Hematopoietic multipotent progenitor cell treated with erythropoietin and hydrocortisone succinate and interleukin-3 and kit ligand, for 15 days (in vitro differentiated cells): ENCODE data around the gene USP47.
A peak's percentile ranks its signal among the peaks of the same experiment; 100 is the strongest.

Experiments used
- DNase-seq: peaks from one replicate; pipeline ENCODE4 v3.0.0-alpha.2; 2015; ENCODE audit warnings: low spot score

Gene USP47

GRCh38 chr11:11967669-11968510 is 126.1 kb downstream of the USP47 start:
- DNase-seq, result no peak

DNA sequence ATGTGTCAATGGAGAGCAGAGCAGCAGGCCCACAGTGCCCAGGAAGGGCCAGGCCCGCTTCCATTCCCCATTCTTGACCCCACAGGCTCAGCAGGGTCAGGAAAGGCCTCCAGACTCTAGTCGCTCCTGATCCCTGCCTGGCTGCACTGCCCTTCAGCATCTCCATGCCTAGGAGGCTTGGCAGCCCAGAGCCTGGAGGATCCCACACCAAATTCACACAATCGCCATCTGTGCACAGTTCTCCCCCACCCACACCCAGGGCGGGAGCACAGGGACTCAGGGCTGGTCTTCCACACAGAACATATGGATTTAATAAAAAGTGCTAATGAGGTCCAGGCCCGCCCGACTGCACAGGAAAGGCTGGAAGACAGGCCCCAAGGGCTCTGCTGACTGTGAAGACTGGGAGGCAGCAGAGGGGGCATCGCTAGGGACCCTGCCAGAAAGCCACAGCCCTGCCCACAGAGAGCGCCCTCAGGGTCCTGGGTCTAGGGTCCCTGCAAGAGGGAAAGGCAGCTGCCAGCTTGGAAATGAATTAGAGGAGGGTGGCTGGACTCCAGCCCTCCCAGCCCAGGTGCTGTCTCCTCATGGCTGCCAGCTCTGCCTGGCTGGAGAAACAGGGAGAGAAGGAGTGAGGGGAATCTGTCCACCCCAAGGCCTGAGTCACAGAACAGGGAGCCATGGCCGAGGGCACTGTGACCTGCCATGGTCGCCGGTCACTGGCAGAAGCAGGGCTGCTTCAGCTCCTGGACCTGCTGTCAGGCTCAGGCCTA is 126.9 kb downstream of the USP47 start:
- DNase-seq, result no peak

GRCh38 chr11:11969380-11970215 is 127.8 kb downstream of the USP47 start:
- DNase-seq, result no peak

GRCh38 chr11:11970556-11970955 is 128.8 kb downstream of the USP47 start:
- no peak for DNase-seq

GRCh38 chr11:11971906-11972547 is 130.3 kb downstream of the USP47 start:
- no peak for DNase-seq

DNA sequence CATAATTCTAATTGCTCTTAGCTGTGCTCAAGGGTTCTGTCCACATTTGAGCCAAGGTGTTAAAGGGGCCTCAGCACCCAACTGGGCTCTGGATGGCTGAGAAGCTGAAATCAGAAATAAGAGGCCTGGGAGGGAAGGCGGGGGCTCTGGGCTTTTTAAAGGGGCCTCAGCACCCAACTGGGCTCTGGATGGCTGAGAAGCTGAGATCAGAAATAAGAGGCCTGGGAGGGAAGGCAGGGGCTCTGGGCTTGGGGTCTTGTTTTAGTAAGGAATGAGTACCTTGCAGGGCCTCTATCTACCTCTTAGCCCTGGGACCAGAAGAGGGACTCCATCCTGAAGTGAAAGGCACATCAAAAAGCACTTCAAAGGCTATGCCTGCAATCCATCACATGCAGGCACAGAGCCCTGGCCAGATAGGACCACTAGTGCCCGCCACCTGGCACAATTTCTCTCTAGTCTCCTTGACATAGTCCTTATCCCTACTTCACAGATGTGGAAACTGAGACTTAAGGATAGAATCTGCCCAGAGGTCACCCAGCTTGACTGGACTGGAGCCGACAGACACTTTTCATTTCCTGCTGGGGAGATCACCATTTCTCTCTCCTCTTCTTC is 131.1 kb downstream of the USP47 start:
- no peak for DNase-seq

GRCh38 chr11:11973361-11973800 is 131.6 kb downstream of the USP47 start:
- no peak for DNase-seq

GRCh38 chr11:11973866-11974265 is 132.1 kb downstream of the USP47 start:
- DNase-seq, result no peak

DNA sequence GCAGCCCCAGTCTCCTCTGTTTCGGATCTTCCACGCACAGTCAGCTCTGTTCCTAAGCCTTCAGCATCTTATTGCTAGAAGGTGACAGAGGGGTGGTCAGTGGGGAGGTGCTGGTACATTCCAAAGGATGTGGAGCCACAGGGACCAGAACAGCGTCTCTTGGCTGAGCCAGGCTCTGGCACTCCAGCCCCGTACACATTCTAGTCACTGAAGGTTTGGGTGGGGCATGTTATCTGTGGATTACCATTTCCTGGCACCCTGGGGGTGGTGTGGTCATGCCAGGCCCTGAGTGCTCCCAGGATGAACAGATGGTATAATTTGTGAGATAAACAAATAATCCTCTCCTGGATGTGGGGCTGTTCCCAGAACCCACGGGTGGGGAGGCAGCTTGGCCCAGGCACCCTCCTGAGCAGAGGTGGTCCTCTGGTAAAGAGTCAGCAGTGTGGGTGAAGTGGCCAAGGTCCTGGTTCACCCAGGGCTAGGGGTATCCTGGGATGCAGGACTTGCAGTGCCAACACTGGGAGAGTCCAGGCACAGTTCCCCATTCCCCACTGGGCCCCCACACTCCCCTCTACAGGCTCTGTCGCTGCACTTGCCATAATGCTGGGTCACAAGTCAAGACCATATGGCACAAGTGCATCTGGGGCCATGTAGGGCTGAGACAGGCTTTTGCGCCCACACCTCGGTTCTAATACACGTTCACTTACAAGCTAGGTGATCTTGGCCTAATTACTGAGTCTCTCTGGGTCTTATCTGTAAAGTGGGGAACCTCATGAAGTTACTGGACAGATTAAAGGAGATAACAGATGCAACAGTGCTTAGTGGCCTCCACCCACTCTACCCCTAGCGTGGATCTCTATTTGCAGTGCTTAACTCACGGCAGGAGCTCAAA is 133.7 kb downstream of the USP47 start:
- peak; percentile 36 for DNase-seq

GRCh38 chr11:11976481-11977127 is 134.8 kb downstream of the USP47 start:
- no peak for DNase-seq

DNA sequence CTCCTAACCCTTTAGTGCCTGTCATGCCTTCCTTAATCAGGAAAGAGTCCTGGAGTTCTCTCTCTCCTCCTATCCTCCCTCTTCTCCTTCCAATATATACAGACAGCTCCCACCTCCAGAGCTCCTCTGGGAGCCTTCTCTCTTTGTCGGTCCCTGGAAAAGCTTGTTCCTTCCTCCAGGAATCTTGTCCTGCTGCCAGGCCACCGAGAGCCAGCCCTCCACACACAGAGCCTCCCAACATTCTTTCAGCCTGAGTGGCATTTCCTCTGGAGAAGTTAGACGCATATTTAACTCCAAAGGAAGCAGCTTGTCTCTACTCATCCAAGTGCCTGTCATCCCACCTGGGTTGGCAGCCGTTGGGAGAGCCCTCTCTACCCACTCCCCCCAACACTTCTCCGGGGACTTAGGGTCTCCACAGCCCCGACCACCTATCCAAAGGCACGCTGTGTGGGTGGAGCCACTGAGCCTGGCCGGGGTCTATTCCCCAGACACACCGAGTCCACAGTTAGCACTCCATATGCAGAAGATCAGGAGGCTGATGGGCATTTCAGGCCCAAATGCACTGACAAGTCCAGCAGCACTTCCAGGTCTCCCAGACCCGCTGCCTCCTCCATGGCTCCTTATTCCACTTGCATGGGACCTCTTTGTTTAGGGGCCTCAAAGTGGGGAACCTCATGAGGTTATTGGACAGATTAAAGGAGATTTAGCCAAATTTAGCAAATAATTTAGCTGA is 135.6 kb downstream of the USP47 start:
- no peak for DNase-seq

DNA sequence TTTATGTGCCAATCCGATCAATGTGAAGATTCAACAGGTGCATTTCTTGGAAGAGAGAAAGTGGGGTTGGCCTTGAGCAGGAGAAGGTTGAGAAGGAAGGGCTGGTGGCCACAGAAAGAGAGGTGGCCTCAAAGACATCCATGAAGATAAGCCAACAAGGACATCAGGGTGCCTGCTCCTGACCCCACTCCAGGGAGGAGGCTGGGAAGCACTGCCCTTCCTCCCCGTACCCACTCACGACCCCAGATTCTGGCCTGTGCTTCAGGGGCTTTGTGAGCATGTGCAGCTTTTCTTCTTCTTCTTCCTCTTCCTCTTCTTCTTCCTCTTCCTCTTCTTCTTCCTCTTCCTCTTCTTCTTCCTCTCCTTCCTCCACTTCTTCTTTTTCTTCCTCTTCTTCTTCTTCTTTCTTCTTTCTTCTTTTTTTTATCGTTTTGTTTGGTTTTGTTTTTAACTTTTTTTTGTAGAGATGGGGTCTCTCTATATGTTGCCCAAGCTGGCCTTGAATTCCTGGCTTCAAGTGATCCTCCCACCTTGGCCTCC is 136.4 kb downstream of the USP47 start:
- no peak for DNase-seq

- DNase-seq, result no peak
Observed at GRCh38 chr11:11978792-11979487, 137.2 kb downstream of the USP47 start.

GRCh38 chr11:11979488-11980117 is 137.8 kb downstream of the USP47 start:
- no peak for DNase-seq

DNA sequence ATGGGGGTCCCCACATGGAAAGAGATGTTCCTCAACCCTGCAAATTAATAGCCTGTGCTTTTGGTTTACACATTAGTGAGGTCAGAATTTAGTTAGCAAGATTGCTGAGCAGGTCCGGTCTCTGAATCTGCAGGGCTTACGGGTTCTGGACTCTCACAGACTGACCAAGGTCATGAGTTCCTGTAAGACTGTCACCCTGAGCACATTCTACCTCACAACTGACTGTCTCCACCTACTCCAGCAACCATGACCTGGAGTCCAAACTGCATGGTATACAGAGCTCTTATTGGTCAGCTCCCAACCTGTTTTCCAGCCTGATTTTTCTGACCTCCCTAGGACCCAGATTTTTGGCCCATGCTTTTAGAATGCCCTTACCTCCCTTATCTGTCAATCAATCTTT is 138.4 kb downstream of the USP47 start:
- DNase-seq, result no peak

- no peak for DNase-seq
Observed at GRCh38 chr11:11980841-11981308, 139.1 kb downstream of the USP47 start.

DNA sequence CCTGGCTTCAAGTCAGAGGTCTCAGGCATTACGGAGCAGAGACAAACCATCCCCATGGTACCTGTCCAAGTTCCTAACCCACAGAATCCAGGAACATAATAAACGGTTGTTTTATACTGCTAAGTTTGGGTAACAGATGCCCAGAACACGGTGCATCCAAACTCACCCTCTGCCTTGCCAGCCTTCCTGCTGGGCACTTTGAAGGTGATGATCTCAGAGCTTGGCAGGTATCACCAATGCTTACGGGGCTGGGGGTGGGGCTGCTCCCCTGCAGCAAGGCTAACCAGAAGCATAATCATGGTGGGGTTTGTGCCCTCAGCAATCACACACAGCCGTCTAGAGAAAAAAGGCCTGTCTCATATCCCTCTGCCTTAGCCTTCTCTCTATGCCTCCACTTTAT is 139.6 kb downstream of the USP47 start:
- DNase-seq, result no peak

DNA sequence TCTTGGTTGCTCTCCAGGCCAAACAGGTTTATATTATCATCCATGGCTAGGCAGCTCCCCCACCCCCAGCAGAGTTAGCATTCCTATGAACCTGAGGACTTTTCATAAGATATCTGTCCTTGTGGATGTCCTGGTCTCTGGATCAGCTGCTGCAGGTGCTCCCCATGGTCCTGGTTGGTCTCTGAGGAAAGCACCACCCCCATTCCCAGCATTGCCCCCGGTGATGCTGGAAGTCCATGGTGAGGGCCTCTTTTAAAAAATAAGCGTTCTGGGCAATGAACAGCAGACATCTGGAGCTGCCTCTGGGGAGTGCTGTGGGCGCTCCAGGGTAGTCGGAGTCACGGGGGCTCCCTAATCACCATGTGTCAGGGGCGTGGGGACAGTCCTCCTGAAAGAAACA is 140.1 kb downstream of the USP47 start:
- DNase-seq, result no peak
